ENCODE data around the gene SRGAP2B.
"Not testable (repeated sequence)": the region's sequence is repeated elsewhere in the genome, so short reads cannot be mapped to it uniquely, and the experiment has no call there.

SRGAP2B gene

GRCh38 chr1:144893710-144894438 is 201.3 kb downstream of the SRGAP2B start:
- not testable (repeated sequence) for H3K9ac ChIP-seq (ENCODE audit: low read depth in 1 of 2, low read length in 2 of 2); H3K36me3 ChIP-seq (ENCODE audit: control insufficient read depth in 2 of 2, insufficient read depth in 2 of 2, low read length in 2 of 2); H3K9me3 ChIP-seq (ENCODE audit: control insufficient read depth in 2 of 2, low read length in 2 of 2); H3K27ac ChIP-seq (ENCODE audit: low read depth in 2 of 2, low read length in 2 of 2); H3K27me3 ChIP-seq (ENCODE audit: control insufficient read depth in 2 of 2, insufficient read depth in 2 of 2, low read length in 2 of 2); H3K4me3 ChIP-seq (ENCODE audit: low read length in 2 of 2); H3K4me1 ChIP-seq (ENCODE audit: control insufficient read depth in 2 of 2, insufficient read depth in 2 of 2, low read length in 2 of 2)

- H3K27me3 ChIP-seq (ENCODE audit: control insufficient read depth in 2 of 2, insufficient read depth in 2 of 2, low read length in 2 of 2); H3K4me1 ChIP-seq (ENCODE audit: control insufficient read depth in 2 of 2, insufficient read depth in 2 of 2, low read length in 2 of 2); H3K36me3 ChIP-seq (ENCODE audit: control insufficient read depth in 2 of 2, insufficient read depth in 2 of 2, low read length in 2 of 2); H3K4me3 ChIP-seq (ENCODE audit: low read length in 2 of 2); H3K9me3 ChIP-seq (ENCODE audit: control insufficient read depth in 2 of 2, low read length in 2 of 2); H3K9ac ChIP-seq (ENCODE audit: low read depth in 1 of 2, low read length in 2 of 2); H3K27ac ChIP-seq (ENCODE audit: low read depth in 2 of 2, low read length in 2 of 2): not testable (repeated sequence)
Measured at GRCh38 chr1:144893062-144893461, 202.1 kb downstream of the SRGAP2B start.

- not testable (repeated sequence) for H3K36me3 ChIP-seq (ENCODE audit: control insufficient read depth in 2 of 2, insufficient read depth in 2 of 2, low read length in 2 of 2); H3K27me3 ChIP-seq (ENCODE audit: control insufficient read depth in 2 of 2, insufficient read depth in 2 of 2, low read length in 2 of 2); H3K4me3 ChIP-seq (ENCODE audit: low read length in 2 of 2); H3K27ac ChIP-seq (ENCODE audit: low read depth in 2 of 2, low read length in 2 of 2); H3K9ac ChIP-seq (ENCODE audit: low read depth in 1 of 2, low read length in 2 of 2); H3K9me3 ChIP-seq (ENCODE audit: control insufficient read depth in 2 of 2, low read length in 2 of 2); H3K4me1 ChIP-seq (ENCODE audit: control insufficient read depth in 2 of 2, insufficient read depth in 2 of 2, low read length in 2 of 2)
Measured at GRCh38 chr1:144889450-144890115, 205.5 kb downstream of the SRGAP2B start.

- not testable (repeated sequence) for H3K27ac ChIP-seq (ENCODE audit: low read depth in 2 of 2, low read length in 2 of 2); H3K9ac ChIP-seq (ENCODE audit: low read depth in 1 of 2, low read length in 2 of 2); H3K9me3 ChIP-seq (ENCODE audit: control insufficient read depth in 2 of 2, low read length in 2 of 2); H3K36me3 ChIP-seq (ENCODE audit: control insufficient read depth in 2 of 2, insufficient read depth in 2 of 2, low read length in 2 of 2); H3K4me3 ChIP-seq (ENCODE audit: low read length in 2 of 2); H3K27me3 ChIP-seq (ENCODE audit: control insufficient read depth in 2 of 2, insufficient read depth in 2 of 2, low read length in 2 of 2); H3K4me1 ChIP-seq (ENCODE audit: control insufficient read depth in 2 of 2, insufficient read depth in 2 of 2, low read length in 2 of 2)
Measured at GRCh38 chr1:144883022-144883421, 212.1 kb downstream of the SRGAP2B start.

- H3K9ac ChIP-seq (ENCODE audit: low read depth in 1 of 2, low read length in 2 of 2); H3K9me3 ChIP-seq (ENCODE audit: control insufficient read depth in 2 of 2, low read length in 2 of 2); H3K27ac ChIP-seq (ENCODE audit: low read depth in 2 of 2, low read length in 2 of 2); H3K4me3 ChIP-seq (ENCODE audit: low read length in 2 of 2); H3K36me3 ChIP-seq (ENCODE audit: control insufficient read depth in 2 of 2, insufficient read depth in 2 of 2, low read length in 2 of 2); H3K27me3 ChIP-seq (ENCODE audit: control insufficient read depth in 2 of 2, insufficient read depth in 2 of 2, low read length in 2 of 2); H3K4me1 ChIP-seq (ENCODE audit: control insufficient read depth in 2 of 2, insufficient read depth in 2 of 2, low read length in 2 of 2): not testable (repeated sequence)
Measured at GRCh38 chr1:144882343-144882742, 212.8 kb downstream of the SRGAP2B start.

- not testable (repeated sequence) for H3K4me3 ChIP-seq (ENCODE audit: low read length in 2 of 2); H3K27me3 ChIP-seq (ENCODE audit: control insufficient read depth in 2 of 2, insufficient read depth in 2 of 2, low read length in 2 of 2); H3K27ac ChIP-seq (ENCODE audit: low read depth in 2 of 2, low read length in 2 of 2); H3K4me1 ChIP-seq (ENCODE audit: control insufficient read depth in 2 of 2, insufficient read depth in 2 of 2, low read length in 2 of 2); H3K9me3 ChIP-seq (ENCODE audit: control insufficient read depth in 2 of 2, low read length in 2 of 2); H3K36me3 ChIP-seq (ENCODE audit: control insufficient read depth in 2 of 2, insufficient read depth in 2 of 2, low read length in 2 of 2); H3K9ac ChIP-seq (ENCODE audit: low read depth in 1 of 2, low read length in 2 of 2)
Measured at GRCh38 chr1:144858607-144859006, 236.5 kb downstream of the SRGAP2B start.
